Endothelial cell of umbilical vein (primary cell): ENCODE measurements around the gene GPATCH4. TPM values are rescaled to one million over a fixed set of nuclear protein-coding genes. Genes with fewer than 3 reads are reported as not detected.

Experiments
- BruUV-seq: library from RNA; stranded (reverse); fragments of 400-500 nt; replicated peaks from 2 replicates; lab custom pipeline; 2021; lab: Mats Ljungman, UMichigan
- CTCF ChIA-PET: fragments of 300-600, 350-600 bp; sonication (Branson Sonifier 250); formaldehyde crosslinking; loops from one replicate; lab custom pipeline; 2021; ENCODE audit warnings: antibody characterized with exemption, inconsistent platforms; lab: Charles Lee
- POLR2A ChIA-PET: fragments of 300-600, 350-600 bp; sonication (Branson Sonifier 250); formaldehyde crosslinking; loops from one replicate; lab custom pipeline; 2021; ENCODE audit warnings: antibody characterized with exemption, inconsistent platforms; lab: Charles Lee
- DNase-seq: peaks from one replicate; pipeline ENCODE4 v3.0.0-alpha.2; 2011; ENCODE audit warnings: low read depth, low spot score
- FAIRE-seq: peaks from 2 replicates; lab custom pipeline; 2011; peaks lifted over from hg19 to GRCh38; lab: Jason Lieb, UNC
- H2AFZ ChIP-seq: 2 replicates; pipeline ENCODE4 v1.6.0; 2012; ENCODE audit warnings: low read depth, low read length, control low read depth, inconsistent platforms
- H3K27ac ChIP-seq: 2 replicates; pipeline ENCODE4 v1.5.1; 2011; ENCODE audit warnings: low read depth, mild to moderate bottlenecking, control low read depth, low read length, moderate library complexity; ENCODE audit not compliant: insufficient read depth
- H3K27me3 ChIP-seq, 2 experiments: 2 replicates each; pipeline versions ENCODE4 v1.6.0 to v1.6.1; 2011; ENCODE audit warnings: low read length in 2 of 2, mixed read lengths in 1 of 2; ENCODE audit not compliant: control insufficient read depth in 2 of 2, insufficient read depth in 2 of 2
- H3K36me3 ChIP-seq, 2 experiments: 2 replicates in 1 of 2; 3 replicates in 1 of 2; pipeline ENCODE4 v1.5.1; 2011; ENCODE audit warnings: low read length in 2 of 2, mild to moderate bottlenecking in 1 of 2, moderate library complexity in 1 of 2; ENCODE audit not compliant: control insufficient read depth in 2 of 2, insufficient read depth in 2 of 2; ENCODE audit errors: extremely low read depth in 1 of 2
- H3K4me1 ChIP-seq: 3 replicates; pipeline ENCODE4 v1.5.1; 2011; ENCODE audit warnings: mild to moderate bottlenecking, low read length; ENCODE audit not compliant: control insufficient read depth, insufficient read depth; ENCODE audit errors: extremely low read depth
- H3K4me2 ChIP-seq: 2 replicates; pipeline ENCODE4 v1.6.1; 2011; ENCODE audit warnings: low read length, control low read depth, mixed read lengths; ENCODE audit not compliant: insufficient read depth
- H3K4me3 ChIP-seq, 3 experiments: fragments of 200-600 bp in 1 of 3; sonication (generic), shearing (Covaris generic) in 1 of 3; replicated peaks in 1 of 3; 2 replicates each; pipeline ENCODE4 v1.5.1; 2011 to 2016; ENCODE audit warnings: control low read depth in 3 of 3, low read length in 3 of 3, mild to moderate bottlenecking in 2 of 3, inconsistent platforms in 1 of 3, low read depth in 1 of 3, moderate library complexity in 1 of 3; ENCODE audit not compliant: insufficient read depth in 1 of 3
- H3K79me2 ChIP-seq: 2 replicates; pipeline ENCODE4 v1.6.0; 2012; ENCODE audit warnings: low read length, inconsistent platforms; ENCODE audit not compliant: control insufficient read depth, insufficient read depth
- H3K9ac ChIP-seq: replicated peaks from 2 replicates; pipeline ENCODE3; 2011; ENCODE audit warnings: low read length, control low read depth; ENCODE audit not compliant: insufficient read depth; ENCODE audit errors: extremely low read depth
- H3K9me1 ChIP-seq: replicated peaks from 3 replicates; pipeline ENCODE4 v1.6.0; 2011; ENCODE audit warnings: mild to moderate bottlenecking, low read length; ENCODE audit not compliant: control insufficient read depth, insufficient read depth; ENCODE audit errors: extremely low read depth
- H3K9me3 ChIP-seq: replicated peaks from 2 replicates; pipeline ENCODE4 v1.5.1; 2012; ENCODE audit warnings: low read length, inconsistent platforms; ENCODE audit not compliant: control insufficient read depth, insufficient read depth
- H4K20me1 ChIP-seq: replicated peaks from 2 replicates; pipeline ENCODE3; 2011; ENCODE audit warnings: mild to moderate bottlenecking, low read length; ENCODE audit not compliant: control insufficient read depth, insufficient read depth; ENCODE audit errors: extremely low read depth
- EZH2 ChIP-seq: IDR thresholded peaks from 2 replicates; pipeline ENCODE4 v1.6.1; 2012; ENCODE audit warnings: borderline replicate concordance, low read depth, mild to moderate bottlenecking, moderate library complexity, low read length, inconsistent platforms; ENCODE audit not compliant: severe bottlenecking
- FOS ChIP-seq: IDR thresholded peaks from 2 replicates; pipeline ENCODE4 v1.6.1; 2011; ENCODE audit warnings: mild to moderate bottlenecking, low read length, moderate library complexity, borderline replicate concordance; ENCODE audit not compliant: insufficient read depth
- GATA2 ChIP-seq: IDR thresholded peaks from 2 replicates; pipeline ENCODE4 v1.7.0; 2011; ENCODE audit warnings: low read depth, mild to moderate bottlenecking, moderate library complexity, mixed read lengths, low read length; ENCODE audit not compliant: insufficient read length, insufficient read depth
- JUN ChIP-seq: IDR thresholded peaks from 2 replicates; pipeline ENCODE4 v1.6.1; 2011; ENCODE audit warnings: borderline replicate concordance, low read depth; ENCODE audit not compliant: insufficient read length, insufficient read depth
- MAX ChIP-seq: IDR thresholded peaks from 2 replicates; pipeline ENCODE4 v1.6.1; 2011; ENCODE audit not compliant: insufficient read depth, insufficient read length
- MYC ChIP-seq: IDR thresholded peaks from one replicate; pipeline ENCODE4 v1.6.1; 2011; ENCODE audit warnings: mild to moderate bottlenecking, low read depth, low read length
- POLR2A ChIP-seq: IDR thresholded peaks from 2 replicates; pipeline ENCODE4 v1.6.1; 2012; ENCODE audit warnings: low read depth, mild to moderate bottlenecking, control low read depth, low read length
- POLR2AphosphoS5 ChIP-seq: IDR thresholded peaks from 2 replicates; pipeline ENCODE4 v1.6.1; 2012; ENCODE audit warnings: low read depth, mild to moderate bottlenecking, control low read depth, low read length, moderate library complexity; ENCODE audit not compliant: insufficient read depth
- dilution Hi-C: fragments of 300-500 bp; cut with MboI; formaldehyde crosslinking; loops from one replicate; pipeline ENCODE4 v1.15.0; 2019; ENCODE audit warnings: low sequenced_read_pairs; ENCODE audit not compliant: extremely low pct_ligation_motif_present
- intact Hi-C: fragments of 100-400 bp; cut with micrococcal nuclease; formaldehyde crosslinking; loops from one replicate; pipeline ENCODE4 v1.10.0; 2022
- polyA plus RNA-seq, 4 experiments: library from polyadenylated mRNA; depleted of rRNA in 3 of 4; stranded (reverse) in 3 of 4; unstranded in 1 of 4; fragments of >200 nt; gene quantifications; 2 replicates each; pipeline versions ENCODE4 v1.2.1 to v1.2.3, GENCODE V29; 2011 to 2012; ENCODE audit warnings: missing spikeins in 1 of 4
- total RNA-seq: library from RNA; stranded (reverse); gene quantifications from 2 replicates; pipeline ENCODE4 v1.2.3, GENCODE V29; 2021
- TF ChIP-seq, protein P1 (sequence below), 2 donors: IDR thresholded peaks; 1 replicate in 1 of 2; 2 replicates in 1 of 2; pipeline ENCODE4 v1.5.1; 2011; ENCODE audit warnings: low read length in 2 of 2, mild to moderate bottlenecking in 2 of 2, moderate library complexity in 2 of 2, control low read depth in 1 of 2, inconsistent platforms in 1 of 2, low read depth in 1 of 2; ENCODE audit not compliant: insufficient read depth in 1 of 2; ENCODE audit errors: extremely low read depth in 1 of 2

Gene GPATCH4
- total and polyA plus RNA-seq, 2 donors (not counting 3 experiments of a cell fraction or from before 2014, with no cell fraction given), result 22.4 to 29.2 TPM

DNA sequence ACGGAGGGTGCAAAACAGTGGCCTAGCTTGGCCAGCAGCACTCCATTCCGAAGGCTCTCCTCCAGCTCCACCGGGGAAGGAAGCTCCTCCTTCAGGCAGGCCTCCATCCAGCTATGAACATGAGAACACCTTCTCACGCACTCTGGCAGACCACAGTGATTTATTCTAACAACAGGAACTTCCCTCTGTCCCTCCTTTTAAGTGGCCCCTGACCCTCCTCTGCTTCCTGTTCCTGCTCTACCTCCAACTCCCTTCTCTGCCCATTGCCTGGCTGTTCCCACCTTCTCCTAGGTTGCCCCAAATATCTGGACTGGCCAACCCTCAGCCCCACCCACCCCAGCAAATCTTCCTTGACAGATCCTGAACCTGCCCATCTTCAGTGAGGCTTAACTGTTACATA lies 34.8 kb downstream of the GPATCH4 start:
- dilution Hi-C loops, result no loop called here
- ChIA-PET CTCF (interaction anchor here (1.2 kb wide), 1 partner anchor 86 kb away, joined by 6 read pairs; no protein-coding TSS in a partner anchor), POLR2A (interaction anchor here (0.5 kb wide), 1 partner anchor 1422 kb away, joined by 3 read pairs; no protein-coding TSS in a partner anchor)

More for the DNA sequence above, 34.8 kb downstream of the GPATCH4 start:
- Histone ChIP-seq H3K4me2 (no peak overlapping the region), H3K27me3 (no peaks in the 10 kb centered on the region), H3K36me3 (peaks cover 3 to 18% of the 10 kb centered on the region in 2 experiments), H2AFZ (no peak overlapping the region), H3K9me3 (no peaks in the 10 kb centered on the region), H3K4me3 (no peak overlapping the region), H3K79me2 (peaks cover 17% of the 10 kb centered on the region), H3K9me1 (no peaks in the 10 kb centered on the region), H3K4me1 (peaks cover 9% of the 10 kb centered on the region), H3K27ac (no peak overlapping the region), H4K20me1 (no peaks in the 10 kb centered on the region), H3K9ac (no peak overlapping the region)
- no peak for DNase-seq
- BruUV-seq, result no TSS peak
- no peak for TF ChIP-seq POLR2AphosphoS5
- TF ChIP-seq GATA2, result no peak
- no peak for TF ChIP-seq POLR2A
- TF ChIP-seq FOS, result no peak
- TF ChIP-seq, protein P1, sequence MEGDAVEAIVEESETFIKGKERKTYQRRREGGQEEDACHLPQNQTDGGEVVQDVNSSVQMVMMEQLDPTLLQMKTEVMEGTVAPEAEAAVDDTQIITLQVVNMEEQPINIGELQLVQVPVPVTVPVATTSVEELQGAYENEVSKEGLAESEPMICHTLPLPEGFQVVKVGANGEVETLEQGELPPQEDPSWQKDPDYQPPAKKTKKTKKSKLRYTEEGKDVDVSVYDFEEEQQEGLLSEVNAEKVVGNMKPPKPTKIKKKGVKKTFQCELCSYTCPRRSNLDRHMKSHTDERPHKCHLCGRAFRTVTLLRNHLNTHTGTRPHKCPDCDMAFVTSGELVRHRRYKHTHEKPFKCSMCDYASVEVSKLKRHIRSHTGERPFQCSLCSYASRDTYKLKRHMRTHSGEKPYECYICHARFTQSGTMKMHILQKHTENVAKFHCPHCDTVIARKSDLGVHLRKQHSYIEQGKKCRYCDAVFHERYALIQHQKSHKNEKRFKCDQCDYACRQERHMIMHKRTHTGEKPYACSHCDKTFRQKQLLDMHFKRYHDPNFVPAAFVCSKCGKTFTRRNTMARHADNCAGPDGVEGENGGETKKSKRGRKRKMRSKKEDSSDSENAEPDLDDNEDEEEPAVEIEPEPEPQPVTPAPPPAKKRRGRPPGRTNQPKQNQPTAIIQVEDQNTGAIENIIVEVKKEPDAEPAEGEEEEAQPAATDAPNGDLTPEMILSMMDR (IDR thresholded peaks at IDR 0.05; ENCODE audit: extremely low read depth in 1 of 2, insufficient read depth in 1 of 2, low read depth in 1 of 2, low read length in 2 of 2), result no peak
- no peak for TF ChIP-seq JUN
- TF ChIP-seq MYC, result no peak
- TF ChIP-seq EZH2, result no peak
- no peak for TF ChIP-seq MAX
- FAIRE-seq, result no peak
- intact Hi-C loops, result loop anchor here (10.0 kb wide), 1 partner anchor 1068 kb away; no protein-coding TSS in a partner anchor
